Measurements from ENCODE around the gene ADAP2.

GRCh38 chr17:30981531-30982519 lies 60.1 kb downstream of the ADAP2 start:
- TF ChIP-seq CTCF (IDR thresholded peaks at IDR 0.05), result no peak
- TF ChIP-seq POLR2A (IDR thresholded peaks at IDR 0.05), result no peak

All from stomach (tissue), 4 donors.